A673 (cell line): Measurements from ENCODE around the gene EGR4.

Source experiments
- EZH2 ChIP-seq: fragments of 200-600 bp; sonication (generic); IDR thresholded peaks from 2 replicates; pipeline ENCODE4 v1.6.1; 2017; ENCODE audit warnings: borderline replicate concordance, low read depth, mild to moderate bottlenecking, mixed read lengths, antibody characterized with exemption, low read length; ENCODE audit not compliant: poor library complexity, severe bottlenecking
- TF ChIP-seq, protein P1 (sequence below): fragments of 300-800, 200-600 bp; sonication (generic); conservative IDR thresholded peaks from 2 replicates; pipeline ENCODE4 v1.5.1; 2017; ENCODE audit warnings: low read depth, mild to moderate bottlenecking, antibody characterized with exemption, low read length, moderate library complexity, mixed read lengths

- TF ChIP-seq EZH2, result no peak
- TF ChIP-seq, protein P1, sequence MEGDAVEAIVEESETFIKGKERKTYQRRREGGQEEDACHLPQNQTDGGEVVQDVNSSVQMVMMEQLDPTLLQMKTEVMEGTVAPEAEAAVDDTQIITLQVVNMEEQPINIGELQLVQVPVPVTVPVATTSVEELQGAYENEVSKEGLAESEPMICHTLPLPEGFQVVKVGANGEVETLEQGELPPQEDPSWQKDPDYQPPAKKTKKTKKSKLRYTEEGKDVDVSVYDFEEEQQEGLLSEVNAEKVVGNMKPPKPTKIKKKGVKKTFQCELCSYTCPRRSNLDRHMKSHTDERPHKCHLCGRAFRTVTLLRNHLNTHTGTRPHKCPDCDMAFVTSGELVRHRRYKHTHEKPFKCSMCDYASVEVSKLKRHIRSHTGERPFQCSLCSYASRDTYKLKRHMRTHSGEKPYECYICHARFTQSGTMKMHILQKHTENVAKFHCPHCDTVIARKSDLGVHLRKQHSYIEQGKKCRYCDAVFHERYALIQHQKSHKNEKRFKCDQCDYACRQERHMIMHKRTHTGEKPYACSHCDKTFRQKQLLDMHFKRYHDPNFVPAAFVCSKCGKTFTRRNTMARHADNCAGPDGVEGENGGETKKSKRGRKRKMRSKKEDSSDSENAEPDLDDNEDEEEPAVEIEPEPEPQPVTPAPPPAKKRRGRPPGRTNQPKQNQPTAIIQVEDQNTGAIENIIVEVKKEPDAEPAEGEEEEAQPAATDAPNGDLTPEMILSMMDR, result no peak
Observed at GRCh38 chr2:73244580-73244979, 48.8 kb downstream of the EGR4 start.
